GM23338 (cell line): Measurements from ENCODE around the gene OTUD1.

ENCODE experiments used
- CREB1 ChIP-seq: fragments of 250-450 bp; sonication (Bioruptor Pico); IDR thresholded peaks from 2 replicates; pipeline ENCODE4 v1.5.0; 2020; ENCODE audit warnings: low read depth, mild to moderate bottlenecking, moderate library complexity
- EZH2 ChIP-seq: fragments of 200-600 bp; sonication (generic); IDR thresholded peaks from one replicate; pipeline ENCODE4 v1.8.0; 2017; ENCODE audit warnings: antibody characterized with exemption, mild to moderate bottlenecking, low read depth; ENCODE audit not compliant: unreplicated experiment
- EZH2phosphoT487 ChIP-seq: fragments of 200-600 bp; sonication (generic); IDR thresholded peaks from one replicate; pipeline ENCODE4 v1.8.1; 2018; ENCODE audit warnings: antibody characterized with exemption; ENCODE audit not compliant: unreplicated experiment
- JUNB ChIP-seq: IDR thresholded peaks from one replicate; pipeline ENCODE4 v1.6.1; 2016; ENCODE audit warnings: antibody characterized with exemption; ENCODE audit not compliant: unreplicated experiment
- POLR2AphosphoS5 ChIP-seq: IDR thresholded peaks from 2 replicates; pipeline ENCODE4 v1.6.1; 2016; ENCODE audit warnings: antibody characterized with exemption, low read depth
- STAT1 ChIP-seq: IDR thresholded peaks from one replicate; pipeline ENCODE4 v1.6.1; 2016; ENCODE audit warnings: antibody characterized with exemption; ENCODE audit not compliant: unreplicated experiment
- ZNF114 ChIP-seq: fragments of 250-450 bp; sonication (Bioruptor Pico); IDR thresholded peaks from 2 replicates; pipeline ENCODE4 v1.5.0; 2020; ENCODE audit warnings: mild to moderate bottlenecking, moderate library complexity
- ZNF331 ChIP-seq: fragments of 250-450 bp; sonication (Bioruptor Pico); IDR thresholded peaks from 2 replicates; pipeline ENCODE4 v1.5.0; 2020; ENCODE audit warnings: low read depth, mild to moderate bottlenecking, moderate library complexity
- TF ChIP-seq, protein P1 (sequence below), 2 experiments: fragments of 200-600 bp in 1 of 2; sonication (generic) in 1 of 2; conservative IDR thresholded peaks; 2 replicates each; pipeline versions ENCODE4 v1.5.1 to v1.6.1; 2016 to 2017; ENCODE audit warnings: antibody characterized with exemption in 2 of 2, low read depth in 2 of 2, mild to moderate bottlenecking in 2 of 2, moderate library complexity in 1 of 2
- TF ChIP-seq, protein P2 (sequence below): IDR thresholded peaks from 2 replicates; pipeline ENCODE4 v1.6.1; 2016; ENCODE audit warnings: antibody characterized with exemption
- TF ChIP-seq, protein P3 (sequence below): IDR thresholded peaks from one replicate; pipeline ENCODE4 v1.6.1; 2018; ENCODE audit warnings: antibody characterized with exemption; ENCODE audit not compliant: unreplicated experiment

DNA sequence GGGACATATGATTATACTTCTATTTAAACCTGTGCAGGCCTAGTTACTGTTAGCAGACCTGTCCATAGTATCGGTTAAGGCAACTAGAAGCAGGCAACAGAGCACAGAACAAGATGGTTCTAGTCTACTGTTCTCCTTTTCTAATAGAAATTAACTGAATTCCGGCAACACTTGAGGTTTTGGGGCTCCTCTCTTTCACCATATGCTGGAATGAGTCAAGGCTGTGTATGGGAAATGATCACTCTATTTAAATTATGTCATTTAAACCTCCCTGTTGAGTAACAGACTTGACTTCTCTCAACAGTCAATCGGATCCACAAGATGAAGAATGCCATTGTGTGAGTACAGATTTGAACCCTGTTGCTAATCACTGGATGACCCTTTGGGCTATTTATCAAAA lies 6.2 kb upstream of the OTUD1 start:
- TF ChIP-seq, protein P1, sequence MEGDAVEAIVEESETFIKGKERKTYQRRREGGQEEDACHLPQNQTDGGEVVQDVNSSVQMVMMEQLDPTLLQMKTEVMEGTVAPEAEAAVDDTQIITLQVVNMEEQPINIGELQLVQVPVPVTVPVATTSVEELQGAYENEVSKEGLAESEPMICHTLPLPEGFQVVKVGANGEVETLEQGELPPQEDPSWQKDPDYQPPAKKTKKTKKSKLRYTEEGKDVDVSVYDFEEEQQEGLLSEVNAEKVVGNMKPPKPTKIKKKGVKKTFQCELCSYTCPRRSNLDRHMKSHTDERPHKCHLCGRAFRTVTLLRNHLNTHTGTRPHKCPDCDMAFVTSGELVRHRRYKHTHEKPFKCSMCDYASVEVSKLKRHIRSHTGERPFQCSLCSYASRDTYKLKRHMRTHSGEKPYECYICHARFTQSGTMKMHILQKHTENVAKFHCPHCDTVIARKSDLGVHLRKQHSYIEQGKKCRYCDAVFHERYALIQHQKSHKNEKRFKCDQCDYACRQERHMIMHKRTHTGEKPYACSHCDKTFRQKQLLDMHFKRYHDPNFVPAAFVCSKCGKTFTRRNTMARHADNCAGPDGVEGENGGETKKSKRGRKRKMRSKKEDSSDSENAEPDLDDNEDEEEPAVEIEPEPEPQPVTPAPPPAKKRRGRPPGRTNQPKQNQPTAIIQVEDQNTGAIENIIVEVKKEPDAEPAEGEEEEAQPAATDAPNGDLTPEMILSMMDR (conservative IDR thresholded peaks at IDR 0.05; ENCODE audit: low read depth in 2 of 2): no peak
- no peak for TF ChIP-seq EZH2
- TF ChIP-seq POLR2AphosphoS5: no peak
- TF ChIP-seq, protein P2, sequence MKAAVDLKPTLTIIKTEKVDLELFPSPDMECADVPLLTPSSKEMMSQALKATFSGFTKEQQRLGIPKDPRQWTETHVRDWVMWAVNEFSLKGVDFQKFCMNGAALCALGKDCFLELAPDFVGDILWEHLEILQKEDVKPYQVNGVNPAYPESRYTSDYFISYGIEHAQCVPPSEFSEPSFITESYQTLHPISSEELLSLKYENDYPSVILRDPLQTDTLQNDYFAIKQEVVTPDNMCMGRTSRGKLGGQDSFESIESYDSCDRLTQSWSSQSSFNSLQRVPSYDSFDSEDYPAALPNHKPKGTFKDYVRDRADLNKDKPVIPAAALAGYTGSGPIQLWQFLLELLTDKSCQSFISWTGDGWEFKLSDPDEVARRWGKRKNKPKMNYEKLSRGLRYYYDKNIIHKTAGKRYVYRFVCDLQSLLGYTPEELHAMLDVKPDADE: no peak
- no peak for TF ChIP-seq EZH2phosphoT487
- TF ChIP-seq, protein P3, sequence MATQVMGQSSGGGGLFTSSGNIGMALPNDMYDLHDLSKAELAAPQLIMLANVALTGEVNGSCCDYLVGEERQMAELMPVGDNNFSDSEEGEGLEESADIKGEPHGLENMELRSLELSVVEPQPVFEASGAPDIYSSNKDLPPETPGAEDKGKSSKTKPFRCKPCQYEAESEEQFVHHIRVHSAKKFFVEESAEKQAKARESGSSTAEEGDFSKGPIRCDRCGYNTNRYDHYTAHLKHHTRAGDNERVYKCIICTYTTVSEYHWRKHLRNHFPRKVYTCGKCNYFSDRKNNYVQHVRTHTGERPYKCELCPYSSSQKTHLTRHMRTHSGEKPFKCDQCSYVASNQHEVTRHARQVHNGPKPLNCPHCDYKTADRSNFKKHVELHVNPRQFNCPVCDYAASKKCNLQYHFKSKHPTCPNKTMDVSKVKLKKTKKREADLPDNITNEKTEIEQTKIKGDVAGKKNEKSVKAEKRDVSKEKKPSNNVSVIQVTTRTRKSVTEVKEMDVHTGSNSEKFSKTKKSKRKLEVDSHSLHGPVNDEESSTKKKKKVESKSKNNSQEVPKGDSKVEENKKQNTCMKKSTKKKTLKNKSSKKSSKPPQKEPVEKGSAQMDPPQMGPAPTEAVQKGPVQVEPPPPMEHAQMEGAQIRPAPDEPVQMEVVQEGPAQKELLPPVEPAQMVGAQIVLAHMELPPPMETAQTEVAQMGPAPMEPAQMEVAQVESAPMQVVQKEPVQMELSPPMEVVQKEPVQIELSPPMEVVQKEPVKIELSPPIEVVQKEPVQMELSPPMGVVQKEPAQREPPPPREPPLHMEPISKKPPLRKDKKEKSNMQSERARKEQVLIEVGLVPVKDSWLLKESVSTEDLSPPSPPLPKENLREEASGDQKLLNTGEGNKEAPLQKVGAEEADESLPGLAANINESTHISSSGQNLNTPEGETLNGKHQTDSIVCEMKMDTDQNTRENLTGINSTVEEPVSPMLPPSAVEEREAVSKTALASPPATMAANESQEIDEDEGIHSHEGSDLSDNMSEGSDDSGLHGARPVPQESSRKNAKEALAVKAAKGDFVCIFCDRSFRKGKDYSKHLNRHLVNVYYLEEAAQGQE: no peak
- no peak for TF ChIP-seq JUNB
- no peak for TF ChIP-seq CREB1 (CRISPR knock-in tag)
- TF ChIP-seq STAT1: no peak
- no peak for TF ChIP-seq ZNF331 (CRISPR knock-in tag)
- TF ChIP-seq ZNF114 (CRISPR knock-in tag): no peak
